Measurements from ENCODE around the gene MGAT5. TPM values are rescaled to one million over a fixed set of nuclear protein-coding genes. Genes with fewer than 3 reads are reported as not detected.

The MGAT5 gene
- total and polyA plus RNA-seq, 3 experiments from 2014 or later: 6.4 to 42.4 (median 40.9) TPM

DNA sequence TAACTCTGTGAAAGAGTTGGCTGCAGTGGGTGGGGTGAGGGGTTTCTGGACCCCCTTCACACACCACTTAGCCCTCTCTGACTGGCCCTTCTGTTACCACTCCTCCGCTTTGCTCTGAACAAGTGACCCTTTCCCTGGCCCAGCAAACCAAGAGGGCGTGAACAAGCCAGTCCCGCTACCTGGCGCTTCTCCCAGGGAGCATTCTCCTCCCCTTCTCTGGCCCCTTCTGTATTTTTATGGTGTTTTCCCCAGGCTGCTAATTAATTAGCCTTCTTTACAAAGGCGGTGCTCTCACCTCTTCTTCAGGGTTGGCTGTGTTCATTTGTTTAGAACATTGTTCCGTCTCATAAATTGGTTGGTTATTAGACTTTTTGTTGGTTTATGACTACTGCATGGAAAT is 180.1 kb downstream of the MGAT5 start:
- DNase-seq: no peak
- peaks cover 0 to 3% (median 0%) of the 10 kb centered on the region in 3 donors for H3K4me1 Mint-ChIP-seq
- H3K27ac Mint-ChIP-seq: peak overlapping the region in 3 of 8 donors; percentile 17 to 38 (median 30)
- H3K27me3 Mint-ChIP-seq: peaks cover 0 to 1% of the 10 kb centered on the region in 2 donors
- Histone ChIP-seq H3K9me3 (ENCODE audit: low read length) (no peaks in the 10 kb centered on the region), H3K27ac (ENCODE audit: low read depth, low read length) (no peak overlapping the region), H3K36me3 (ENCODE audit: insufficient read depth, low read length) (peaks cover 33% of the 10 kb centered on the region), H3K4me1 (ENCODE audit: insufficient read depth, low read length) (no peaks in the 10 kb centered on the region), H3K4me3 (ENCODE audit: low read length) (no peak overlapping the region), H3K27me3 (ENCODE audit: insufficient read depth, low read length, poor library complexity, severe bottlenecking) (no peaks in the 10 kb centered on the region)
- no peak overlapping the region for H3K4me3 Mint-ChIP-seq
- ChIA-PET POLR2A (no interaction called here), CTCF (no interaction called here)
- H3K9me3 Mint-ChIP-seq: no peaks in the 10 kb centered on the region
- H3K36me3 Mint-ChIP-seq: peaks cover 0 to 90% (median 21%) of the 10 kb centered on the region in 3 donors

DNA sequence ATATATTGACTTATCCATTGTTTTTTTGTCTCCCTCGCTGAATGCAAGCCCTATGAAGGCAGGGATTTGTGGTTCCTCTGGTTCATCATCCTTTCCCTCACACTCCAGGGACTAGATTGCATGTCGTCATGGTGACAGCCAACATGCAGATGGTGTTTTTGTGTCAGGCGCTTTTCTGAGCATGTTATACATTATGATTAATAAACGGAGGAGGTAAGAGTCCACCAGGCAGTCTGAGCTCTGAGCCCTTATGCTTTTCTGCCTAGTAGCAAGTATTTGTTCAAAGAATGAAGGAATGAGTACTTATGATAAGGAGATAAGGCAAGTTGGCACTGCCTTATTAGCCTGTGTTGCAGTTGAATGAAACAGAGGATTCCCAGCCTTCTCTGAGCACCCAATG is 181.6 kb downstream of the MGAT5 start:
- Mint-ChIP-seq H3K27me3 (peaks cover 0 to 1% of the 10 kb centered on the region in 2 donors), H3K4me1 (peaks cover 0 to 3% (median 3%) of the 10 kb centered on the region in 3 donors), H3K27ac (peak overlapping the region in 2 of 8 donors; percentile 60 to 64), H3K36me3 (peaks cover 0 to 89% (median 23%) of the 10 kb centered on the region in 3 donors), H3K4me3 (no peak overlapping the region), H3K9me3 (no peaks in the 10 kb centered on the region)
- no peak overlapping the region for H3K4me3 ChIP-seq (ENCODE audit: low read length)
- ChIA-PET POLR2A (no interaction called here), CTCF (interaction anchor here (1.4 kb wide), 1 partner anchor 24 kb away, joined by 3 read pairs; no protein-coding TSS in a partner anchor)
- H3K27me3 ChIP-seq (ENCODE audit: insufficient read depth, low read length, poor library complexity, severe bottlenecking): no peaks in the 10 kb centered on the region
- H3K4me1 ChIP-seq (ENCODE audit: insufficient read depth, low read length): no peaks in the 10 kb centered on the region
- H3K27ac ChIP-seq (ENCODE audit: low read depth, low read length): no peak overlapping the region
- H3K36me3 ChIP-seq (ENCODE audit: insufficient read depth, low read length): peaks cover 28% of the 10 kb centered on the region
- no peaks in the 10 kb centered on the region for H3K9me3 ChIP-seq (ENCODE audit: low read length)
- DNase-seq: no peak

DNA sequence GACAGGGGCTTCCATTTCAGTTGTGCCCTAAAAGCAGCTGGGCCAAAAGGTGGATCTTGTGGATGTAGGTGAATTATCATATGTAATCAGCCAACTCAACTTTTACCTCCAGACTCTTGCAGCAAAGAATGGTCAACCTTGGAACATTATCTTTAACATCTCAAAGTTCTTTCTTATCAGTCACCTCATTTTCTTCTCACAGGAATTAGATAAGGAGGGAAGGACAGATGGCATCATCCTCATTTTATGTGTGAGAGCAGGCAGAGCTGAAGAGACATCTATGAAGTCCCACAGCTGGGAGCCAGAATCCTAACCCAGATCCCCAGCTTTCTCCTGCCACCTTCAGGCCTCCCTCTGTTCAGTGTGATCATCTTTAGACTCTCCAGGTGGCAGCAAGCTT is 182.1 kb downstream of the MGAT5 start:
- Mint-ChIP-seq H3K27ac (peak overlapping the region in 3 of 8 donors; percentile 35 to 64 (median 60)), H3K27me3 (peaks cover 0 to 1% of the 10 kb centered on the region in 2 donors), H3K9me3 (no peaks in the 10 kb centered on the region), H3K36me3 (peaks cover 0 to 86% (median 24%) of the 10 kb centered on the region in 3 donors), H3K4me3 (no peak overlapping the region), H3K4me1 (peaks cover 0 to 4% (median 3%) of the 10 kb centered on the region in 3 donors)
- ChIA-PET CTCF (interaction anchor here (1.4 kb wide), 1 partner anchor 24 kb away, joined by 3 read pairs; no protein-coding TSS in a partner anchor), POLR2A (no interaction called here)
- no peak overlapping the region for H3K4me3 ChIP-seq (ENCODE audit: low read length)
- no peak for DNase-seq
- H3K27ac ChIP-seq (ENCODE audit: low read depth, low read length): no peak overlapping the region
- H3K4me1 ChIP-seq (ENCODE audit: insufficient read depth, low read length): no peaks in the 10 kb centered on the region
- H3K9me3 ChIP-seq (ENCODE audit: low read length): no peaks in the 10 kb centered on the region
- no peaks in the 10 kb centered on the region for H3K27me3 ChIP-seq (ENCODE audit: insufficient read depth, low read length, poor library complexity, severe bottlenecking)
- H3K36me3 ChIP-seq (ENCODE audit: insufficient read depth, low read length): peaks cover 25% of the 10 kb centered on the region

DNA sequence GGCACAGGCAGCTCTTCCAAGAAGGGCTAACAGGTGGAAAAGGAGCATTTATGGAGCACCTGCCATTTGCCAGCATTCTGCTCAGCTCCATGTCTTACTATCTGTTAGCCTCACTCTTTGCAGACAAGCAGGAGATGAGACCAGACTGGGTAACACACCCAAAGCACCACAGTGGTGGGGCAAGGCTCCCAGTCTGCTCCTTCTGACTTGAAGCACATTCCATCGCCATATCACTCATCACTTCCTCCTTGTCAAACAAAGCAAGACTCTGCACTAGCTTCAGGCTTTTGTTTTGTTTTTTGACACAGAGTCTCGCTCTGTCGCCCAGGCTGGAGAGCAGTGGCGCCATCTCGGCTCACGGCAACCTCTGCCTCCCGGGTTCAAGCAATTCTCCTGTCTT is 182.8 kb downstream of the MGAT5 start:
- Mint-ChIP-seq H3K27ac (peak overlapping the region in 3 of 8 donors; percentile 29 to 43 (median 34)), H3K27me3 (peaks cover 0 to 1% of the 10 kb centered on the region in 2 donors), H3K9me3 (no peaks in the 10 kb centered on the region), H3K4me3 (no peak overlapping the region), H3K36me3 (peaks cover 0 to 87% (median 26%) of the 10 kb centered on the region in 3 donors), H3K4me1 (peaks cover 0 to 4% (median 3%) of the 10 kb centered on the region in 3 donors)
- POLR2A ChIA-PET: no interaction called here
- Histone ChIP-seq H3K27me3 (ENCODE audit: insufficient read depth, low read length, poor library complexity, severe bottlenecking) (no peaks in the 10 kb centered on the region), H3K27ac (ENCODE audit: low read depth, low read length) (no peak overlapping the region), H3K36me3 (ENCODE audit: insufficient read depth, low read length) (peaks cover 17% of the 10 kb centered on the region), H3K9me3 (ENCODE audit: low read length) (no peaks in the 10 kb centered on the region), H3K4me1 (ENCODE audit: insufficient read depth, low read length) (no peaks in the 10 kb centered on the region), H3K4me3 (ENCODE audit: low read length) (no peak overlapping the region)
- no peak for DNase-seq
- CTCF ChIA-PET: interaction anchor here (2.0 kb wide), 1 partner anchor 15 kb away, joined by 8 read pairs; no protein-coding TSS in a partner anchor

DNA sequence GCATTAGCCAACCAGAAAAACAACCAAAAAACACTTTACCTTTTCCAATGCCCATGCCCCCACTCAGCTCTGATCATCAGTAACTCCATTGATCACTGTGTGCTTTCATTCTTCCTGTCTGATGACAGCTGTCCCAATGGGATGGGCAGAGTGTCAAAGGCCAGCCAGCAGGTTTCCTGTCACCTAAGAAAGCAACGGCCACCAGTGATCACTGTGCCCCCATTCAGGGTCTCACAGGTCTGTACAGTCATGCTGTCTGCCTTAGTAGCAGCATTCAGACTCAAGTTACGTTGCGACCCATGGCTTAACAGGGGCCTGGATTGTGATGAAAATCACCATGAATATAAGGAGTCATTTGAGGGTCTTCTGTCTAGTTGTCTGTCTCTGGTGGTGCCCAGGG is 184.5 kb downstream of the MGAT5 start:
- H3K4me1 Mint-ChIP-seq: peaks cover 0 to 4% (median 3%) of the 10 kb centered on the region in 3 donors
- ChIA-PET POLR2A (no interaction called here), CTCF (interaction anchor here (0.9 to 2.0 kb wide), 2 partner anchors 8 to 13 kb away, joined by 3 to 8 read pairs; no protein-coding TSS in a partner anchor)
- peak overlapping the region in 2 of 8 donors; percentile 1 to 78 for H3K27ac Mint-ChIP-seq
- Histone ChIP-seq H3K27me3 (ENCODE audit: insufficient read depth, low read length, poor library complexity, severe bottlenecking) (no peaks in the 10 kb centered on the region), H3K36me3 (ENCODE audit: insufficient read depth, low read length) (peaks cover 16% of the 10 kb centered on the region), H3K27ac (ENCODE audit: low read depth, low read length) (no peak overlapping the region), H3K4me3 (ENCODE audit: low read length) (no peak overlapping the region), H3K4me1 (ENCODE audit: insufficient read depth, low read length) (no peaks in the 10 kb centered on the region), H3K9me3 (ENCODE audit: low read length) (no peaks in the 10 kb centered on the region)
- no peak for DNase-seq
- H3K9me3 Mint-ChIP-seq: no peaks in the 10 kb centered on the region
- H3K4me3 Mint-ChIP-seq: no peak overlapping the region
- peaks cover 0 to 86% (median 23%) of the 10 kb centered on the region in 3 donors for H3K36me3 Mint-ChIP-seq
- H3K27me3 Mint-ChIP-seq: peaks cover 0 to 1% of the 10 kb centered on the region in 2 donors

DNA sequence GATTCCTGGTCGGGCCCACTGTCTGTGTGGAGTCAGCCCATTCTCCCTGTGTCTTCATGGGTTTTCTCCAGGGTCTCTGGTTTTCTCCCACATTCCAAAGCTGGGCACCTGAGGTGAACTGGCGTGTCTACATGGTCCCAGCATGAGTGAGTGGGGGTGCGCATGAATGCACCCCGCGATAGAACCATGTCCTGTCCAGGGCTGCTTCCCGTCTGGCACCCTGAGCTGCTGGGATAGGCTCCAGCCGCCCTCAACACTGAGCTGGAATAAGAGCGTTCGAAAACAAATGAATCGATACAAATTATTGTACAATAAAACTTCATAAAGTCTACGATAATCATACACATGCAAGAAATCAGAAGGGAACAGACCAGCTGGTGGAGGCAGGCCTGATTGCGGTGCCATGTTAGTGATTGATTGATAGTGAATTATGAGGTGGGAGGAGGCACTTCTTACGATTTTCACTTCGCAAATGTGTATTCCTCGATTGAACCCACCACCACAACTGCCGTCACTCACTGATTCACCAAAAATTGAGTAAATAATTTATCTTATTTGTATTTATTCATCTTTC is 186.6 kb downstream of the MGAT5 start:
- no peak for DNase-seq
- Histone ChIP-seq H3K36me3 (ENCODE audit: insufficient read depth, low read length) (peaks cover 15% of the 10 kb centered on the region), H3K27ac (ENCODE audit: low read depth, low read length) (no peak overlapping the region), H3K9me3 (ENCODE audit: low read length) (no peaks in the 10 kb centered on the region), H3K27me3 (ENCODE audit: insufficient read depth, low read length, poor library complexity, severe bottlenecking) (no peaks in the 10 kb centered on the region), H3K4me1 (ENCODE audit: insufficient read depth, low read length) (no peaks in the 10 kb centered on the region), H3K4me3 (ENCODE audit: low read length) (no peak overlapping the region)
- Mint-ChIP-seq H3K27me3 (no peaks in the 10 kb centered on the region), H3K4me3 (no peak overlapping the region), H3K9me3 (no peaks in the 10 kb centered on the region), H3K36me3 (peaks cover 0 to 85% (median 11%) of the 10 kb centered on the region in 3 donors), H3K4me1 (peaks cover 0 to 4% (median 3%) of the 10 kb centered on the region in 3 donors), H3K27ac (peak overlapping the region in 2 of 8 donors; percentile 10 to 25)
- ChIA-PET POLR2A (no interaction called here), CTCF (interaction anchor here (3.1 kb wide), 1 partner anchor 11 kb away, joined by 13 read pairs; no protein-coding TSS in a partner anchor)

DNA sequence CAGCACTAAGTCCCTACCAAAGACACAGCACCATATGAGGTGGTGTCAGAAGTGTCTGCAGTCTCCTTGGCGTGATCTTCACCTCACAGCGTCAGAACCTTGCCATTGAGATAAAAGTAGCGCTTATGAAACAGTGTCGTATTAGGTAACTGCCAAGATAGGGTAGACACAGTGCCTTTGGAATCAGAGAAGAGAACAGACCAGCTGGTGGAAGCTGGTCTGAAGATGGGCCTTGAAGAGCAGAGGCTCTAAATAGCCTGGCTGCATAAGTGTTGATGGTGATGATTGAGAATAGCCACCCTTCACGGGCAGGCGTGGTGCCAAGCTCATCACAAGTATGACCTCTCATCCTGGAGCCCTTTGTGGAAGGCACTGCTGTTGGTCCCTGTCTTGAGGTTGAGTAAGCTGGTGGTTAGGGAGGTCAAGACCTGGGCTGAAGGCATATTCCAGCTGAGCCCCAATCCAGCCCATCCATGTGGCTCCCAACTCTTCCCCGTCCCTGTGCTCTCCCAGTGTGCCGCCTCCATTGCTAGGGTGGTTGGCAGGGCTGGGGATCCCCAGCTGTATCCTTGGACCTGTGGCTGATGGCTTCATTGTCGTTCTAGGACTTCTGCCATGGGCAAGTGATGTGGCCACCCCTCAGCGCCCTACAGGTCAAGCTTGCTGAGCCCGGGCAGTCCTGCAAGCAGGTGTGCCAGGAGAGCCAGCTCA is 187.4 kb downstream of the MGAT5 start:
- Histone ChIP-seq H3K4me1 (ENCODE audit: insufficient read depth, low read length) (no peaks in the 10 kb centered on the region), H3K27ac (ENCODE audit: low read depth, low read length) (no peak overlapping the region), H3K27me3 (ENCODE audit: insufficient read depth, low read length, poor library complexity, severe bottlenecking) (no peaks in the 10 kb centered on the region), H3K4me3 (ENCODE audit: low read length) (no peak overlapping the region), H3K9me3 (ENCODE audit: low read length) (no peaks in the 10 kb centered on the region), H3K36me3 (ENCODE audit: insufficient read depth, low read length) (peaks cover 11% of the 10 kb centered on the region)
- H3K4me3 Mint-ChIP-seq: no peak overlapping the region
- H3K36me3 Mint-ChIP-seq: peaks cover 0 to 85% (median 8%) of the 10 kb centered on the region in 3 donors
- no peak for DNase-seq
- H3K27ac Mint-ChIP-seq: peak overlapping the region in 3 of 8 donors; percentile 20 to 66 (median 57)
- POLR2A ChIA-PET: no interaction called here
- CTCF ChIA-PET: interaction anchor here (3.1 kb wide), 1 partner anchor 11 kb away, joined by 13 read pairs; no protein-coding TSS in a partner anchor
- peaks cover 0 to 4% (median 3%) of the 10 kb centered on the region in 3 donors for H3K4me1 Mint-ChIP-seq
- no peaks in the 10 kb centered on the region for H3K9me3 Mint-ChIP-seq
- no peaks in the 10 kb centered on the region for H3K27me3 Mint-ChIP-seq

Data from CD8-positive, alpha-beta memory T cell (primary cell).